Effector CD4-positive, alpha-beta T cell (primary cell): ENCODE measurements around the gene EFS. TPM values are rescaled to one million over a fixed set of nuclear protein-coding genes. Genes with fewer than 3 reads are reported as not detected.
"Not testable (repeated sequence)": the region's sequence is repeated elsewhere in the genome, so short reads cannot be mapped to it uniquely, and the experiment has no call there.

Experiments
- DNase-seq: peaks from one replicate; pipeline ENCODE4 v3.0.0-alpha.2; 2020
- total RNA-seq: gene quantifications from one replicate; lab custom pipeline; 2026; lab: John Stamatoyannopoulos, UW

EFS gene, protein sequence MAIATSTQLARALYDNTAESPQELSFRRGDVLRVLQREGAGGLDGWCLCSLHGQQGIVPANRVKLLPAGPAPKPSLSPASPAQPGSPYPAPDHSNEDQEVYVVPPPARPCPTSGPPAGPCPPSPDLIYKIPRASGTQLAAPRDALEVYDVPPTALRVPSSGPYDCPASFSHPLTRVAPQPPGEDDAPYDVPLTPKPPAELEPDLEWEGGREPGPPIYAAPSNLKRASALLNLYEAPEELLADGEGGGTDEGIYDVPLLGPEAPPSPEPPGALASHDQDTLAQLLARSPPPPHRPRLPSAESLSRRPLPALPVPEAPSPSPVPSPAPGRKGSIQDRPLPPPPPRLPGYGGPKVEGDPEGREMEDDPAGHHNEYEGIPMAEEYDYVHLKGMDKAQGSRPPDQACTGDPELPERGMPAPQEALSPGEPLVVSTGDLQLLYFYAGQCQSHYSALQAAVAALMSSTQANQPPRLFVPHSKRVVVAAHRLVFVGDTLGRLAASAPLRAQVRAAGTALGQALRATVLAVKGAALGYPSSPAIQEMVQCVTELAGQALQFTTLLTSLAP
- total RNA-seq, result not detected

- no peak for DNase-seq
These were observed at the start of gene EFS for GRCh38 chr14:23365036-23365731. Gene EFS, minus strand, starts transcription at chr14:23365172. Its CDS starts 147 bp downstream, at chr14:23365025.

DNA sequence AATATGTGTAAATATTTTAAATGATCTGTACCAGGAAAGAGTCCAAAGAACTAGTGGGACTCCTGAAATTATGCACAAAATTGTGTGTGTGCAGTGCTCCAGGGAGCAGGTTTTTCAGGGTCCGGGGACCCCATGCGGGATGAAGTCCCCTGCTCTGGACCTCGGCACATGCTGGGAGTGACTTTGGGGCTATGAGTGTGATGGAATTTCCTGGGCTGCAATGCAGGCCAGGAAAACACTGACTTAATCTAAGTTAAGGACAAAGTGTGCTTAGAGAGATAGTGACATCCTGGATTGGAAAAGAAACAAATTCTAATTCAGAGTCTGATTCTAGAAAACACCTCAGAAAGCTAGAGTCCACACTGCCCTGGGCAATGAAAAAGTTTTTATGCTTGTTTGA is 49.3 kb upstream of the EFS start:
- no peak for DNase-seq

DNA sequence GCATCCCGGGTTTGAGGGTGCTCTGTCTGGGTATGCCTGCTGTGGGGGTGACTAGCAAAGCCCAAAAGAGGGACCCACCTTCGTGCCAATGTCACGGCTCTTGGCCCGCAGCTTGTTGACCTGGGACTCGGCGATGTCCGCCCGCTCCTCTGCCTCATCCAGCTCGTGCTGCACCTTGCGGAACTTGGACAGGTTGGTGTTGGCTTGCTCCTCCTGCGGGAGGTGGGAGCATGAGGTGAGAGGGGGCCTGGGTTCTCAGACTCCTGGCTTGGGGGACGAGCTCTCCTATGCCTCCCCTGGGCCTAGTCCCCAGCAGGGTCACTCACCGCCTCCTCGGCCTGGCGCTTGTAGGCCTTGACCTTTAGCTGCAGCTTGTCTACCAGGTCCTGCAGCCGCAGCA is 48.7 kb upstream of the EFS start:
- no peak for DNase-seq

DNA sequence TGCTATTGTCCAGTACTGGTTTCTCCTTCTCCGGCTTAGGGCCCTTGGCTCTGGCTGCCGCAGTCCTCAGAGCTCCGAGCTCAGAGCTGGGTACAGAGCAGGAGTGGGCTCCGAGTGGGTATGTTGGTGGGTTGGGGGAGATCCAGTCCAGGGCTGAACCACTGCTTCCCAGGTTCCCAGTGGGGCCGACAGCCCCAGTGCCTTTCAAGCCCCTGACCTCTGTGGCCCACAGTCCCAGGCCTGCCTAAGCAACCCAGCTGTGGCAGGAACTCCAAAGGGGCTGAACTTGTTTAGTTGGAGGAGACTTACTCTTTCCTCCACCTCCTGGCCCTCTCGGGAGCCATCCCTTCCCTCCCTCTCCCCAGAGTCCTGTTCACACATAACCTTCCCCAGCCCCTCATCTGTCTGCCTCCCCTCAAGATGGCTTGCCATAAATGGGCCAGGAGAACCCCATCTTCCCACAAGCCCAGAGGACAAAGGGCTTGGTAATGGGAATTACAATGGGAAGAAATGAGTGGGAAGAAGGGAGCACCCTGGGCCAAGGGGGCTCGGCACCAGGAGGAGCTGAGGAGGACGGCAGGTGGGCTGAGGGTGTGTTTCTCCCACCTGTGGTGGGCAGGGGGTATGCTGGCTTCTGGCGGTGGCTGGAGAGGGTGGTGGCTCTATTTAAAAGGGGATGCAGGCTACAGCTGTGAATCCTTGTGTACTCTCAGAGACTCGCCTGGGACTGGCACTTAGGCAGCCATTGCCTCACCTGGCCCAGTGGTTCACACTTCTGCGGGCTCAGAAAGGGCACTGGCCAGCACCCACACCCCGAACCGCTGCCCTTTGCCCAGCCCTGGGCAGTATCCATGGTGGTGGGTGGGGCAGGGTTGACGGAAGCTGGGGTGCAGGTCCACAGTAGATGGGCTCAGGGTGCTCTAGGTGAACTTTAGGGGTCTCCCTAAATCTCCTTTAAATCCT is 46.9 kb upstream of the EFS start:
- no peak for DNase-seq

DNA sequence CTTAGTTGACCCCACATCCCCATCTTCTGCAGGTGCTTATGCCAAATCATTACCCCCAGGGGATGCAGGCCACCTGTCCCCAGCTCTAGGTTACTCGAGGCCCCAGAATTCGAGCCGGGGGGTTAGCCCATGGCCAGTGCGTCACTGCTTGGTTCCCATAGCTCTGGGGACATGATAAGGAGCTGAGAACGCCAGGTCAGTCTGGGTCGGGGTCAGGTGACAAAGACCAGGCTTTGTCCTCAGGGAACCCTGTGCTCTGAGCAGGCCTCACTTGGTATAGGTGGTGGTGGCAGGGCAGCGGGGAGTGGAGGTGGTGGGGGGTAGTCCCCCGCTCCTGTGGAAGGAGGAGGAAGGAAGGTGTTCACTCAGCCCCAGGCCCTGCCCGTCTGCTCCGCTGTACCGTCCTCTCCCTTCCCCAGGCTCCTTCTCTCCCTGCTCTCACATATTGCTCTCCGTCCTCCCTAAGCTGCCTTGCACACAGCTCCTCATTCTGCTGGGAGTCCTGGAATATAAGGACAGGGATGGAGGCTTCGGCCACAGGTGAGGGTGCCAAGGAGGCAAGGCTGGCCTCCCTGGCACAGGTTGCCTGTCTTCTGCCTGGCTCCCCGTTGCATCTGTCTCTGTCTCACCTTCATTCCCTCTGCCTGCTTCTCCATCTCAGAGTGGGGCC is 45.1 kb upstream of the EFS start:
- DNase-seq, result no peak

DNA sequence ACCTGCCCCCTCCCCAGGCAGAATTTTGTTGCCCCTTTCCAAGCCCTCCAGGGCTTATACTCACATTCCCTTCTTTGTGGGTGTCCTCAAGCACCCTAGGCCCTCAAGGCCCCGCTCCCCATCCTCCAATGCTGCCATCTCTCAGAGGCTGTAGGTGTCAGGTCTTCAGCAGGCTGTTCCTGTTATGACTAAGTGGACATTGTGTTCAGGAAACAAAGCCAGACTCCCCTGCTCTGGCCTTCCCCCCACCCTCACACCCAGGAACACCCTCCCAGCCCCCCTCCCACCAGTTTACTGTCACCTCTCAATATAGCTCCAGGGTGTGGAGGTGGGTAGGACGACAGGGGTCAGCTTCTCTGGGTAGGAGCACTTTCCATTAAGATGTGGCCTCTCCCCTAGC is 44.5 kb upstream of the EFS start:
- DNase-seq, result no peak

DNA sequence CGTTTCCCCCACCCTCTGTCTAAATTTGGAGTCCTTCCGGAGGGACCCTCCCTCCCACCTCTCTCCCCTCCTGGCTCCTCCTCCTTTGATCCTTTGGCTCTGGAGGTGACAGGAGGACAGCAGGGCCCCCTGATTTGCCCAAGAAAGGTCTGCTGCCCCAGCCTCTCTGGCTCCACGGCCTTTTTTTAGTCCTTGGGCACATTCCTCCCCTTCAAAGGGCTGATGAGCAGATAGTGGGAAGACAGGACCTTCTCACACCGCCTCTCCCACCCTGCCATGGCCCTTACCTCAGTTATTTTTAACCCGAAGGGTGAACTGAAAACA is 43.3 kb upstream of the EFS start:
- no peak for DNase-seq

DNA sequence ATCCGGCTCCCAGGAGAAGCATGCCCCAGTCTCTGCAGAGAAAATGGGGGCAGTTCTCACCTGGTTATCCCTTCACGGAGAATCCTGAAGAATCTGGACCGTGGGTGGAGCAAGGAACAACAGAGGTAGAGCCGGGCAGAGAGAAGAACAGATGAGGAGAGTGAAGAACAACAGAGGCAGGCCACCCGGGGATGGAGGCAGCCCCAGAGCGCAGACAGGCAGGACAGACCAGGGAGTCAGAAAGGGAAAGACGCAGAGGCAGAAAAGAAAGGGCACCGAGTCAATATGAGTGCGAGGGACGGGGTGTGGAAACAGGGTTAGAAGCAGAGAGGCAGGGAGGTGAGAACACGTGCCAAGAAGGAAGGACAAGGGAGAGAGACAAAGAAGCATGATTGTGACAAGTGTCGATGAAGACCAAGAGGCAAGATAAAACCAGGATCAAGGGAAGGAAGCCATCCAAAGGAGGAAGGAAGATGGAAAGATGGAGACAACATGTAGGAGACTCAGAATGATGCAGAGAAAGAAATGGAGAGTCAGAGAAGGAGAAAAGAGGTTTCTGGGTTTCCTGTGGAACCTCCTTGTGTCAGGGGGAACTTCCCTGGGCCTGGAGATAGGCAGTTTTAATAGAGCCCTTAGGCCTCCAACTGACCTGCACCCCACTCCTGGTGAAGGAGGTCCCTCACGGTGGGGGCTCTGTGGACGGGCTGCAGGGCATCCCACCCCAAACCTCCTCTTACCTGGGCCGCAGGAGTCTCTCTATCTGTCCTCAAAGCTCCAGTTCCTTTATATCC is 42.7 kb upstream of the EFS start, which contains the start of gene MYH6:
Gene MYH6, minus strand, starts transcription at position 758 of the 791 bp plus-strand sequence. CDS start 1,050 bp downstream, outside the sequence.
- no peak for DNase-seq

GRCh38 chr14:23406725-23407355 is 41.9 kb upstream of the EFS start:
- no peak for DNase-seq

GRCh38 chr14:23406244-23406643 is 41.3 kb upstream of the EFS start:
- no peak for DNase-seq

GRCh38 chr14:23405516-23406025 is 40.6 kb upstream of the EFS start:
- no peak for DNase-seq

- DNase-seq, result no peak
These were observed 40.1 kb upstream of the EFS start for GRCh38 chr14:23405096-23405495.

- DNase-seq, result no peak
These were observed 39.4 kb upstream of the EFS start for GRCh38 chr14:23404331-23404900.

GRCh38 chr14:23403908-23404307 is 38.9 kb upstream of the EFS start:
- DNase-seq, result no peak

DNA sequence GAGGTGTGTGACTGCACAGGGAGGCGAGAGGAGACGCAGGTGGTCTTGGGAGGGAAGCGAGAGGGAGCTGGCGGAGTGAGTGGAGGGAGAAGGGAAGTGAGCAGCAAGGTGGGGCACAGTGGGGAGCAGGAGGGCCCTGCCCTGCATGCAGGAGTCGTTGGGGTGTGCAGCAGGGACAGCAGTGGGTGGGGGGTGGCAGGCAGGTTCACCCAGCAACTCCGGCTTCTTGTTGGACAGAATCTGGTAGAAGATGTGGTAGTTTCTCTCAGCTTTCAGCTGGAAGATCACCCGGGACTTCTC is 38.1 kb upstream of the EFS start:
- no peak for DNase-seq

DNA sequence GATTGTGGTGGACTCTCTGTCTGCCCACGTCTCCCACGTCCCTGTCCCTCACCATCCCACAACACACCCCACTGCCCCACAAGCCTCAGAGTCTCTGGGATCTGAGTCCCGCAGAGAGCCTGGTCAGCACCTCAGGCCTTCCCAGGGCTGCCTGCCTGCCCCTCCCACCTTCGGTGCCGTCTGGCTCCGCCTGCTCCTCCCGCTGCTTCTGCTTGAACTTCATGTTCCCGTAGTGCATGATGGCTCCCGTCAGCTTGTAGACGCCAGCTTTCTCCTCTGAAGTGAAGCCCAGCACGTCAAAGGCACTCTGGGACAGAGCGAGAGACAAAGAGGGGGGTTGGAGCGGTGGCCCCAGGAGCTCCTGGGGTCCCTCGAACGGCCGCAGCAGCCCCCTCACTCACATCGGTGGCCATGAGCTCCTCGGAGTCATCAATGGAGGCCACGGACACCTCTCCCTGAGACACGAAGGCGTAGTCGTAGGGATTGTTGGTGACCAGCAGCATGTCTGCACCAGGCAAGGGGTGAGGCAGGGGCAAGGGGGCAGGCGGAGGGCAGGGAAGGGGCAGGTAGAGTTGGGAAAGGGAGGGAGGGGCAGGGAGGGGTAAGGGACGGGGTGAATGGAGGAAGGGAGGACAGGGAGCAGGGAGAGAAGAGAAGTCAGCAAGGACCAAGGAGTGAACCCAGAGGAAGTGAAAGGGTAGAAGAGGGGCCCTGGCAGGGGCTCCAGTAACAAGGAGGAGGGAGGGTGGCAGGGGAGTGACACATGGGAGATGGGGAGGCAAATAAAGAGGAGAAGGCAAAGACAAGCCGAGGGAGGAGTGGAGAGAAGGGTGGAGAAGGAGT is 37.5 kb upstream of the EFS start:
- DNase-seq, result no peak

- no peak for DNase-seq
These were observed 36.3 kb upstream of the EFS start for GRCh38 chr14:23401291-23401690.

- DNase-seq, result not testable (repeated sequence)
These were observed 35.7 kb upstream of the EFS start for GRCh38 chr14:23400496-23401149.

- DNase-seq, result no peak
These were observed 34.6 kb upstream of the EFS start for GRCh38 chr14:23399591-23399990.
